ENCODE measurements around the gene FEZF2. TPM values are rescaled to one million over a fixed set of nuclear protein-coding genes. Genes with fewer than 3 reads are reported as not detected.

The FEZF2 gene
- total RNA-seq, 1 experiment from 2014 or later: not detected

GRCh38 chr3:62335196-62335595 is 38.2 kb downstream of the FEZF2 start:
- Histone ChIP-seq H3K4me1 (replicated peaks) (no peaks in the 10 kb centered on the region), H3K9me3 (replicated peaks) (no peaks in the 10 kb centered on the region), H3K27ac (no peak overlapping the region), H3K27me3 (replicated peaks) (no peaks in the 10 kb centered on the region), H3K4me3 (no peak overlapping the region), H3K36me3 (no peaks in the 10 kb centered on the region)
- no peak for DNase-seq (ENCODE audit: low read depth in 1 of 2, low spot score in 2 of 2)

GRCh38 chr3:62332835-62333244 is 40.5 kb downstream of the FEZF2 start:
- Histone ChIP-seq H3K9me3 (replicated peaks) (no peaks in the 10 kb centered on the region), H3K27me3 (replicated peaks) (no peaks in the 10 kb centered on the region), H3K36me3 (no peaks in the 10 kb centered on the region), H3K27ac (no peak overlapping the region), H3K4me1 (replicated peaks) (no peaks in the 10 kb centered on the region), H3K4me3 (no peak overlapping the region)
- no peak for DNase-seq (ENCODE audit: low read depth in 1 of 2, low spot score in 2 of 2)

GRCh38 chr3:62332017-62332416 is 41.3 kb downstream of the FEZF2 start:
- no peak for DNase-seq (ENCODE audit: low read depth in 1 of 2, low spot score in 2 of 2)
- Histone ChIP-seq H3K27me3 (replicated peaks) (no peaks in the 10 kb centered on the region), H3K4me3 (no peak overlapping the region), H3K27ac (no peak overlapping the region), H3K36me3 (no peaks in the 10 kb centered on the region), H3K4me1 (replicated peaks) (no peaks in the 10 kb centered on the region), H3K9me3 (replicated peaks) (no peaks in the 10 kb centered on the region)

GRCh38 chr3:62329971-62330370 is 43.4 kb downstream of the FEZF2 start:
- no peaks in the 10 kb centered on the region for H3K36me3 ChIP-seq
- H3K9me3 ChIP-seq (replicated peaks): no peaks in the 10 kb centered on the region
- DNase-seq (ENCODE audit: low read depth in 1 of 2, low spot score in 2 of 2): no peak
- no peak overlapping the region for H3K27ac ChIP-seq
- no peak overlapping the region for H3K4me3 ChIP-seq
- H3K4me1 ChIP-seq (replicated peaks): no peaks in the 10 kb centered on the region
- no peaks in the 10 kb centered on the region for H3K27me3 ChIP-seq (replicated peaks)

GRCh38 chr3:62325896-62326295 is 47.5 kb downstream of the FEZF2 start:
- Histone ChIP-seq H3K9me3 (replicated peaks) (no peaks in the 10 kb centered on the region), H3K4me1 (replicated peaks) (no peaks in the 10 kb centered on the region), H3K27me3 (replicated peaks) (no peaks in the 10 kb centered on the region), H3K36me3 (no peaks in the 10 kb centered on the region), H3K27ac (no peak overlapping the region), H3K4me3 (no peak overlapping the region)
- DNase-seq (ENCODE audit: low read depth in 1 of 2, low spot score in 2 of 2): no peak

GRCh38 chr3:62323241-62323640 is 50.1 kb downstream of the FEZF2 start:
- no peaks in the 10 kb centered on the region for H3K36me3 ChIP-seq
- H3K9me3 ChIP-seq (replicated peaks): no peaks in the 10 kb centered on the region
- H3K4me3 ChIP-seq: no peak overlapping the region

More at GRCh38 chr3:62323241-62323640, 50.1 kb downstream of the FEZF2 start:
- Histone ChIP-seq H3K4me1 (replicated peaks) (no peaks in the 10 kb centered on the region), H3K27ac (no peak overlapping the region), H3K27me3 (replicated peaks) (no peaks in the 10 kb centered on the region)
- no peak for DNase-seq (ENCODE audit: low read depth in 1 of 2, low spot score in 2 of 2)

All from SJSA1 (cell line).